Lower leg skin (tissue), 3 donors: ENCODE results near the gene TM2D3.

ENCODE experiments used
- POLR2A ChIP-seq, 2 donors: fragments of 450-650 bp; IDR thresholded peaks; one replicate each; pipeline ENCODE4 v1.6.1; 2016 to 2017; ENCODE audit warnings: antibody characterized with exemption in 2 of 2, mild to moderate bottlenecking in 1 of 2, moderate library complexity in 1 of 2
- TF ChIP-seq, protein P1 (sequence below), 3 donors: fragments of 450-650 bp; IDR thresholded peaks; one replicate each; pipeline ENCODE4 v1.5.1; 2016; ENCODE audit warnings: antibody characterized with exemption in 3 of 3, mild to moderate bottlenecking in 3 of 3, moderate library complexity in 2 of 3

DNA sequence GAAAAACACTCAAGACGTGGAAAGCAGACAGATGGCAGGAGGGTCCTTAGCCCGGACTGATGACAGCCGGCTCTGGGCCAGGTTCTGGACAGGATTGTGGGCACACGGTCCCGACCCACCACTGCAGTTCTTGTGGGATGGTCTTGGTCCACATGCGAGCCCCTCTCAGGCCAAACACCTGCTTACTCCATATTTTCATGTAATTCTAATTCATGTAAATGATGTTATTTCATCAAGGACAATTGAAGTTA lies 32.6 kb downstream of the TM2D3 start:
- TF ChIP-seq POLR2A (IDR thresholded peaks at IDR 0.05), result no peak
- TF ChIP-seq, protein P1, sequence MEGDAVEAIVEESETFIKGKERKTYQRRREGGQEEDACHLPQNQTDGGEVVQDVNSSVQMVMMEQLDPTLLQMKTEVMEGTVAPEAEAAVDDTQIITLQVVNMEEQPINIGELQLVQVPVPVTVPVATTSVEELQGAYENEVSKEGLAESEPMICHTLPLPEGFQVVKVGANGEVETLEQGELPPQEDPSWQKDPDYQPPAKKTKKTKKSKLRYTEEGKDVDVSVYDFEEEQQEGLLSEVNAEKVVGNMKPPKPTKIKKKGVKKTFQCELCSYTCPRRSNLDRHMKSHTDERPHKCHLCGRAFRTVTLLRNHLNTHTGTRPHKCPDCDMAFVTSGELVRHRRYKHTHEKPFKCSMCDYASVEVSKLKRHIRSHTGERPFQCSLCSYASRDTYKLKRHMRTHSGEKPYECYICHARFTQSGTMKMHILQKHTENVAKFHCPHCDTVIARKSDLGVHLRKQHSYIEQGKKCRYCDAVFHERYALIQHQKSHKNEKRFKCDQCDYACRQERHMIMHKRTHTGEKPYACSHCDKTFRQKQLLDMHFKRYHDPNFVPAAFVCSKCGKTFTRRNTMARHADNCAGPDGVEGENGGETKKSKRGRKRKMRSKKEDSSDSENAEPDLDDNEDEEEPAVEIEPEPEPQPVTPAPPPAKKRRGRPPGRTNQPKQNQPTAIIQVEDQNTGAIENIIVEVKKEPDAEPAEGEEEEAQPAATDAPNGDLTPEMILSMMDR (IDR thresholded peaks at IDR 0.05), result no peak
